GM12865 (cell line): ENCODE results near the gene PTK7.

Experiments
- DNase-seq: peaks from one replicate; pipeline ENCODE4 v3.0.0; 2010; ENCODE audit warnings: low read depth
- H3K4me3 ChIP-seq: 2 replicates; pipeline ENCODE4 v1.5.1; 2011; ENCODE audit warnings: mild to moderate bottlenecking, low read depth, low read length, control low read depth
- TF ChIP-seq, protein P1 (sequence below): IDR thresholded peaks from 2 replicates; pipeline ENCODE4 v1.5.1; 2011; ENCODE audit warnings: low read length, control low read depth, low read depth, inconsistent platforms; ENCODE audit not compliant: insufficient read depth; ENCODE audit errors: missing control alignments

Gene PTK7

DNA sequence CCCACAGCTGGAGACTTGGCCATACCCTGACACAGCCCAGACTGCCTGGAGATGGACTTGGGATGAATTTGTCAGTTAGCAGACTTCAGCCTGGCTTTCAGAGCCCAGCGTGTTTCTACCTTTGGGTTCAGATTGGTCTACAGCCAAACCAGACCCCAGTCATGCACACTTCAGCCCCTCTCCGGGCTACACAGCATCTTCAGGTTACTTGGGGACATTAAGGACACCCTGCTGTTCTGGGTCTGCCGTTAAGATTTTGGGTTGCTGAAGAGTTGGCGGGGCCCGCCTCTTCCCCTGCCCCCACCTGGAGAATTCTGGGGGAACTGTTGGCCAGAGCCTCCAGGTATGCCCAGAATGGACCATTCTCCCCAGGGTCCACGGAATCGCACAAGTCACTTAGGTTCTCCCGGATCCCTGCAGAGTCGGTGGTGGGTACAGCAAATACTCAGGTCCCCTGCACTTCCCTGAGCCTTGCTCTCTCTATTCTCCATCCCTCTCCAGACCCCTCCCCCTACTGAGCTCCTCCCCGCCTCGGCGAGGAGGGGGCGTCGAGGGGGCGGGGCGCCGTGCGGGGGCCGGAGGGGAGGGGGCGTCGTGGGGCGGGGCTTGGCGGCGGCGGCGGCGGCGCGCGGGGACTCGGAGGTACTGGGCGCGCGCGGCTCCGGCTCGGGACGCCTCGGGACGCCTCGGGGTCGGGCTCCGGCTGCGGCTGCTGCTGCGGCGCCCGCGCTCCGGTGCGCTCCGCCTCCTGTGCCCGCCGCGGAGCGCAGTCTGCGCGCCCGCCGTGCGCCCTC is at the start of gene PTK7:
PTK7 (plus strand) TSS at position 645 of the 794 bp plus-strand sequence. CDS start 175 bp downstream, outside the sequence.
- TF ChIP-seq, protein P1, sequence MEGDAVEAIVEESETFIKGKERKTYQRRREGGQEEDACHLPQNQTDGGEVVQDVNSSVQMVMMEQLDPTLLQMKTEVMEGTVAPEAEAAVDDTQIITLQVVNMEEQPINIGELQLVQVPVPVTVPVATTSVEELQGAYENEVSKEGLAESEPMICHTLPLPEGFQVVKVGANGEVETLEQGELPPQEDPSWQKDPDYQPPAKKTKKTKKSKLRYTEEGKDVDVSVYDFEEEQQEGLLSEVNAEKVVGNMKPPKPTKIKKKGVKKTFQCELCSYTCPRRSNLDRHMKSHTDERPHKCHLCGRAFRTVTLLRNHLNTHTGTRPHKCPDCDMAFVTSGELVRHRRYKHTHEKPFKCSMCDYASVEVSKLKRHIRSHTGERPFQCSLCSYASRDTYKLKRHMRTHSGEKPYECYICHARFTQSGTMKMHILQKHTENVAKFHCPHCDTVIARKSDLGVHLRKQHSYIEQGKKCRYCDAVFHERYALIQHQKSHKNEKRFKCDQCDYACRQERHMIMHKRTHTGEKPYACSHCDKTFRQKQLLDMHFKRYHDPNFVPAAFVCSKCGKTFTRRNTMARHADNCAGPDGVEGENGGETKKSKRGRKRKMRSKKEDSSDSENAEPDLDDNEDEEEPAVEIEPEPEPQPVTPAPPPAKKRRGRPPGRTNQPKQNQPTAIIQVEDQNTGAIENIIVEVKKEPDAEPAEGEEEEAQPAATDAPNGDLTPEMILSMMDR, result no peak
- no peak for DNase-seq
- H3K4me3 ChIP-seq, result peak within 1 kb of the TSS; percentile 46

- TF ChIP-seq, protein P1, result no peak
- no peak for DNase-seq
Measured at GRCh38 chr6:43026365-43026764, 49.7 kb upstream of the PTK7 start.

DNA sequence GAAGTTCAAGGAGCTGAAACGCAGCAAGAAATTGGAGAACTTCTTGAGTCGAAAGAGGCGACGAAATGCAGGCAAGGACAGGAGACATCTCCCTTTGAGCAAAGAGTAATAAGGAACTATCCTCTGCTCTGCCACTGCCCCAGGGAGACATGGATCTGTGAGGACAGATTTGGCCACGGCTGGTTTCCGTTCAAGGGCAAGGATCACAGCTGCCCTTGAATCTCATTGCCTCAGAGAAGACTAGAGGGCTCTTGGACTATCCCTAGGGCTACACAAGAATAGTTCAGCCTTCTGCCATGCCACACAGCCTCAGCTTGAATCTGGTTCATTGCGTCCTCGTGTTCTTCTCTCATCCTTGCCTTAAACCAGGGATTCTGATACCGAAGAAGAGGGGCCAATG is 47.0 kb upstream of the PTK7 start:
- no peak for DNase-seq
- TF ChIP-seq, protein P1, result no peak
- H3K4me3 ChIP-seq, result no peak overlapping the region

More at GRCh38 chr6:43026365-43026764, 49.7 kb upstream of the PTK7 start:
- H3K4me3 ChIP-seq, result no peak overlapping the region

DNA sequence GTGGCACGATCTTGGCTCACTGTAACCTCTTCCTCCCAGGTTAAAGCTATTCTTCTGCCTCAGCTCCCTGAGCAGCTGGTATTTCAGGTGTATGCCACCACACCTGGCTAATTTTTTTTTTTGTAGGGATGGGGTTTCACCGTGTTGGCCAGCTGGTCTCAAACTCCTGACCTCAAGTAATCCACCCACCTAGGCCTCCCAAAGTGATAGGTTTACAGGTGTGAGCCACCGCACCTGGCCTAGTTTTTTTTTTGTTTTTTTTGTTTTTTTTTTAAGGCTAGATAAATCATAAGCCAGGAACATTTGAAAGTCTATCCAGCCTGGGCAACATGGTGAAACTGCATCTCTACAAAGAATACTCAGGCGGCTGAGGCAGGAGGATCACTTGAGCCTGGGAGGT is 43.8 kb upstream of the PTK7 start:
- H3K4me3 ChIP-seq, result no peak overlapping the region
- DNase-seq, result no peak
- TF ChIP-seq, protein P1, result no peak

GRCh38 chr6:43033496-43034189 is 42.5 kb upstream of the PTK7 start:
- DNase-seq, result no peak
- TF ChIP-seq, protein P1, result no peak
- H3K4me3 ChIP-seq, result no peak overlapping the region

DNA sequence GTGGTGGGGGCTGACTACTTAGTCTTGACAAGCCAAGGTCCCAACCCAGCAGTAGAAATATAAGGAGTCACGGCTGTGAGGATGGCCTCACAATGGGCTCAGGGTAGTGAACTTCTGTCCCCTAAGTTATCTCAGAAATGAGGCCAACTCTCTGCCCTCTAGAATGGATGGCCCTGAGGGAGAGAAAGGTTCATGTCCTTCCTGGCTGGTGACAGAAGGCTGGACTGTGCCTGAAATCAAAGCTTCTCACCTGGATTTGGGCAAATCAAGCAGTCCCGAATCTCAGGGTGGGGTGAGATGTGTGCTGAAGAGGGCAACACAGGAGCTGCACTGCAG is 42.0 kb upstream of the PTK7 start:
- DNase-seq, result no peak
- TF ChIP-seq, protein P1, result no peak
- H3K4me3 ChIP-seq, result no peak overlapping the region
